HepG2 (cell line): Measurements from ENCODE around the gene TLE5. TPM values are rescaled to one million over a fixed set of nuclear protein-coding genes. Genes with fewer than 3 reads are reported as not detected.

Source experiments
- ARID3A ChIP-seq: IDR thresholded peaks from 2 replicates; pipeline ENCODE4 v1.6.1; 2012; ENCODE audit warnings: low read depth, low read length, improper control_type of control experiment
- ELF3 ChIP-seq: IDR thresholded peaks from 2 replicates; pipeline ENCODE4 v1.6.1; 2016; ENCODE audit warnings: missing genetic modification reagents, missing compliant biosample characterization
- FOSL2 ChIP-seq: sonication (generic); formaldehyde crosslinking; IDR thresholded peaks from 2 replicates; pipeline ENCODE4 v1.4.0; 2020; ENCODE audit warnings: missing genetic modification reagents
- IRX3 ChIP-seq: sonication (generic); formaldehyde crosslinking; IDR thresholded peaks from 2 replicates; pipeline ENCODE4 v1.8.1; 2023; ENCODE audit warnings: mild to moderate bottlenecking, low read depth, missing genetic modification reagents, borderline replicate concordance
- MTA3 ChIP-seq: sonication (generic); formaldehyde crosslinking; IDR thresholded peaks from 2 replicates; pipeline ENCODE4 v1.4.0; 2020; ENCODE audit warnings: missing genetic modification reagents
- RFXANK ChIP-seq: IDR thresholded peaks from 2 replicates; pipeline ENCODE4 v1.6.1; 2016
- SALL2 ChIP-seq: sonication (generic); formaldehyde crosslinking; IDR thresholded peaks from 2 replicates; pipeline ENCODE4 v1.8.1; 2023; ENCODE audit warnings: mild to moderate bottlenecking, missing genetic modification reagents, inconsistent platforms
- TCF7L2 ChIP-seq: IDR thresholded peaks from 2 replicates; pipeline ENCODE4 v1.6.1; 2011; ENCODE audit warnings: mild to moderate bottlenecking, low read depth, low read length, moderate library complexity
- TFE3 ChIP-seq: IDR thresholded peaks from 2 replicates; pipeline ENCODE4 v1.6.1; 2016
- ZNF780A ChIP-seq: sonication (generic); formaldehyde crosslinking; IDR thresholded peaks from 2 replicates; pipeline ENCODE4 v1.8.0; 2022; ENCODE audit warnings: mild to moderate bottlenecking, missing genetic modification reagents, moderate library complexity
- ZSCAN25 ChIP-seq: sonication (generic); formaldehyde crosslinking; IDR thresholded peaks from 2 replicates; pipeline ENCODE4 v1.8.0; 2022; ENCODE audit warnings: mild to moderate bottlenecking, missing genetic modification reagents
- polyA plus RNA-seq, 8 experiments: library from polyadenylated mRNA; depleted of rRNA in 3 of 8; stranded (reverse) in 7 of 8; unstranded in 1 of 8; fragments of >200 nt; fragmentation: Illumina TruSeq in 4 of 8; extraction: Trizol in 4 of 8; gene quantifications; 2 replicates each; pipeline versions ENCODE4 v1.2.1 to v1.2.3, GENCODE V29; 2011 to 2016; ENCODE audit warnings: low read depth in 4 of 8, missing spikeins in 1 of 8, mixed read lengths in 1 of 8; ENCODE audit not compliant: insufficient read depth in 1 of 8
- total RNA-seq, 5 experiments: library from RNA; depleted of rRNA; stranded (reverse); fragments of >200 nt; fragmentation: Illumina TruSeq; extraction: Trizol; gene quantifications; 2 replicates each; pipeline ENCODE4 v1.2.3, GENCODE V29; 2016; ENCODE audit warnings: low read depth in 1 of 5
- TF ChIP-seq, protein P1 (sequence below): conservative IDR thresholded peaks from 2 replicates; pipeline ENCODE4 v1.6.1; 2018; ENCODE audit warnings: missing genetic modification reagents
- TF ChIP-seq, protein P2 (sequence below): sonication (generic); formaldehyde crosslinking; IDR thresholded peaks from 2 replicates; pipeline ENCODE4 v1.8.1; 2023; ENCODE audit warnings: mild to moderate bottlenecking, missing genetic modification reagents, borderline replicate concordance
- TF ChIP-seq, protein P3 (sequence below): sonication (generic); formaldehyde crosslinking; conservative IDR thresholded peaks from 2 replicates; pipeline ENCODE4 v1.4.0; 2020; ENCODE audit warnings: missing genetic modification reagents

TLE5 gene
- total and polyA plus RNA-seq, 2 of the 13 experiments (the other 11 are each of a cell fraction or from before 2014, with no cell fraction given), result 62.8 to 189 TPM

GRCh38 chr19:3036119-3036976 is 25.9 kb downstream of the TLE5 start (continued):
- TF ChIP-seq, protein P1, sequence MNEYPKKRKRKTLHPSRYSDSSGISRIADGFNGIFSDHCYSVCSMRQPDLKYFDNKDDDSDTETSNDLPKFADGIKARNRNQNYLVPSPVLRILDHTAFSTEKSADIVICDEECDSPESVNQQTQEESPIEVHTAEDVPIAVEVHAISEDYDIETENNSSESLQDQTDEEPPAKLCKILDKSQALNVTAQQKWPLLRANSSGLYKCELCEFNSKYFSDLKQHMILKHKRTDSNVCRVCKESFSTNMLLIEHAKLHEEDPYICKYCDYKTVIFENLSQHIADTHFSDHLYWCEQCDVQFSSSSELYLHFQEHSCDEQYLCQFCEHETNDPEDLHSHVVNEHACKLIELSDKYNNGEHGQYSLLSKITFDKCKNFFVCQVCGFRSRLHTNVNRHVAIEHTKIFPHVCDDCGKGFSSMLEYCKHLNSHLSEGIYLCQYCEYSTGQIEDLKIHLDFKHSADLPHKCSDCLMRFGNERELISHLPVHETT (CRISPR knock-in tag), result peak; percentile 97
- TF ChIP-seq ZSCAN25 (CRISPR knock-in tag) (peak; percentile 75; the same call in 1 of the 2 replicates), RFXANK (peak; percentile 67; the same call in 1 of the 2 replicates), FOSL2 (CRISPR knock-in tag) (no peak; the same call in 1 of the 2 replicates), ELF3 (CRISPR knock-in tag) (peak; percentile 46; the same call in 1 of the 2 replicates), MTA3 (CRISPR knock-in tag) (no peak), TFE3 (CRISPR knock-in tag) (peak; percentile 45; the same call in 1 of the 2 replicates), ZNF780A (CRISPR knock-in tag) (0 out of 2 replicates have a peak, but pooled peaks have one; percentile 39), ARID3A (peak; percentile 33; the same call in 1 of the 2 replicates), SALL2 (CRISPR knock-in tag) (0 out of 2 replicates have a peak, but pooled peaks have one; percentile 53), TCF7L2 (no peak), IRX3 (CRISPR knock-in tag) (no peak)
- TF ChIP-seq, protein P2, sequence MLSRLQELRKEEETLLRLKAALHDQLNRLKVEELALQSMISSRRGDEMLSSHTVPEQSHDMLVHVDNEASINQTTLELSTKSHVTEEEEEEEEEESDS (CRISPR knock-in tag), result no peak
- TF ChIP-seq, protein P3, sequence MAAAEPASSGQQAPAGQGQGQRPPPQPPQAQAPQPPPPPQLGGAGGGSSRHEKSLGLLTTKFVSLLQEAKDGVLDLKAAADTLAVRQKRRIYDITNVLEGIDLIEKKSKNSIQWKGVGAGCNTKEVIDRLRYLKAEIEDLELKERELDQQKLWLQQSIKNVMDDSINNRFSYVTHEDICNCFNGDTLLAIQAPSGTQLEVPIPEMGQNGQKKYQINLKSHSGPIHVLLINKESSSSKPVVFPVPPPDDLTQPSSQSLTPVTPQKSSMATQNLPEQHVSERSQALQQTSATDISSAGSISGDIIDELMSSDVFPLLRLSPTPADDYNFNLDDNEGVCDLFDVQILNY (CRISPR knock-in tag), result peak; percentile 67; the same call in 1 of the 2 replicates
